OCI-LY7 (cell line): Measurements from ENCODE around the gene CYP46A1. TPM values are rescaled to one million over a fixed set of nuclear protein-coding genes. Genes with fewer than 3 reads are reported as not detected.

Experiments
- BruUV-seq: library from RNA; stranded (reverse); fragments of 400-500 nt; replicated peaks from 2 replicates; lab custom pipeline; 2021; lab: Mats Ljungman, UMichigan
- CTCF ChIA-PET: fragments of 300-600 bp; sonication (Branson Sonifier 250); formaldehyde crosslinking; loops from one replicate; lab custom pipeline; 2022; ENCODE audit warnings: antibody characterized with exemption; ENCODE audit not compliant: unreplicated experiment; lab: Charles Lee
- POLR2A ChIA-PET: fragments of 300-600 bp; sonication (Branson Sonifier 250); formaldehyde crosslinking; loops from one replicate; lab custom pipeline; 2022; ENCODE audit warnings: antibody characterized with exemption; lab: Charles Lee
- DNase-seq: peaks from one replicate; pipeline ENCODE4 v3.0.0-alpha.2; 2015; ENCODE audit warnings: low spot score
- H2AFZ ChIP-seq: fragments of 200-600 bp; sonication (generic), shearing (Covaris generic); 2 replicates; pipeline ENCODE4 v1.6.1; 2014; ENCODE audit warnings: mild to moderate bottlenecking, antibody characterized with exemption, low read length, moderate library complexity
- H3K27ac ChIP-seq: fragments of 200-600 bp; sonication (generic); 2 replicates; pipeline ENCODE4 v1.5.1; 2014; ENCODE audit warnings: mixed run types, low read depth, mild to moderate bottlenecking, moderate library complexity, low read length, inconsistent platforms; ENCODE audit not compliant: poor library complexity, severe bottlenecking
- H3K36me3 ChIP-seq: fragments of 200-600 bp; sonication (generic); 2 replicates; pipeline ENCODE4 v1.6.1; 2014; ENCODE audit warnings: mild to moderate bottlenecking, antibody characterized with exemption, low read length, moderate library complexity, mixed read lengths; ENCODE audit not compliant: insufficient read depth
- H3K4me1 ChIP-seq: fragments of 200-600 bp; sonication (generic); 2 replicates; pipeline ENCODE4 v1.5.1; 2014; ENCODE audit warnings: mild to moderate bottlenecking, low read length; ENCODE audit not compliant: insufficient read depth, poor library complexity, severe bottlenecking
- H3K4me2 ChIP-seq: fragments of 200-600 bp; sonication (generic); 2 replicates; pipeline ENCODE4 v1.6.1; 2014; ENCODE audit warnings: mild to moderate bottlenecking, low read length
- H3K4me3 ChIP-seq: fragments of 200-600 bp; sonication (generic); 2 replicates; pipeline ENCODE4 v1.5.1; 2014; ENCODE audit warnings: mild to moderate bottlenecking, low read depth, low read length; ENCODE audit not compliant: poor library complexity, severe bottlenecking
- H3K79me2 ChIP-seq: fragments of 200-600 bp; sonication (generic); 2 replicates; pipeline ENCODE4 v1.6.1; 2016; ENCODE audit warnings: low read depth, mild to moderate bottlenecking, low read length, moderate library complexity, mixed read lengths; ENCODE audit not compliant: insufficient read depth
- H3K9me2 ChIP-seq: fragments of 200-600 bp; sonication (generic); 2 replicates; pipeline ENCODE4 v1.6.1; 2016; ENCODE audit warnings: mild to moderate bottlenecking, low read length, mixed read lengths; ENCODE audit not compliant: insufficient read depth
- H3K9me3 ChIP-seq: fragments of 200-600 bp; sonication (generic); 2 replicates; pipeline ENCODE4 v1.6.1; 2014; ENCODE audit warnings: mild to moderate bottlenecking, mixed run types, low read length, mixed read lengths
- H4K20me1 ChIP-seq: fragments of 200-600 bp; sonication (generic); 2 replicates; pipeline ENCODE4 v1.6.1; 2014; ENCODE audit warnings: mild to moderate bottlenecking, antibody characterized with exemption, low read length, moderate library complexity, mixed read lengths; ENCODE audit not compliant: insufficient read depth
- CTCF ChIP-seq: fragments of 200-600 bp; sonication (generic); conservative IDR thresholded peaks from 2 replicates; pipeline ENCODE4 v1.5.1; 2014; ENCODE audit warnings: mild to moderate bottlenecking, antibody characterized with exemption, low read length, moderate library complexity, mixed read lengths
- EZH2phosphoT487 ChIP-seq: fragments of 200-600 bp; sonication (generic); IDR thresholded peaks from 2 replicates; pipeline ENCODE4 v1.6.1; 2018; ENCODE audit warnings: low read depth, borderline replicate concordance, mild to moderate bottlenecking, mixed run types, antibody characterized with exemption, low read length, moderate library complexity, mixed read lengths
- intact Hi-C: fragments of 100-400 bp; cut with micrococcal nuclease; formaldehyde crosslinking; loops from one replicate; pipeline ENCODE4 v1.10.0; 2022; ENCODE audit not compliant: unreplicated experiment
- total RNA-seq, 2 experiments: library from RNA; depleted of rRNA in 1 of 2; stranded (reverse); fragments of >200 nt in 1 of 2; shearing (Covaris generic) in 1 of 2; gene quantifications; 2 replicates each; pipeline ENCODE4 v1.2.3, GENCODE V29; 2014 to 2022

Gene CYP46A1
- total RNA-seq, 2 experiments from 2014 or later: 4.1 to 10.8 TPM

DNA sequence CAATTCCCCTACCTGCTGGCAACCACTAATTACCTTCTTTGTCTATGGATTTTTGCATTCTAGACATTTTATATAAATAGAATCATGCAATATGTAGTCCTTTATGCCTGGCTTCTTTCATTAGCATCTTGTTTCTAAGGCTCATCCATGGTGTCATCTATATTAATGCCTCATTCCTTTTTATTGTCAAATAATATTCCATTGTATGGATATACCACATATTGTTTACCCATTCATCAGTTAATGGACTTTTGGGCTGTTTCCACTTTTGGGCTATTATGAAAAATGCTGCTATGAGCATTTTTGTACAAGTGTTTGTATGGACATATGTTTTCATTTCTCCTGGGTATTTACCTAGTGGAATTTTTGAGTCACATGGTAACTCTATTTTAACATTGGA, 18.0 kb downstream of the CYP46A1 start:
- ChIA-PET CTCF (no interaction called here), POLR2A (no interaction called here)
- Histone ChIP-seq H4K20me1 (no peaks in the 10 kb centered on the region), H2AFZ (no peak overlapping the region), H3K79me2 (no peaks in the 10 kb centered on the region), H3K9me2 (no peaks in the 10 kb centered on the region), H3K4me1 (no peaks in the 10 kb centered on the region), H3K36me3 (no peaks in the 10 kb centered on the region), H3K4me3 (no peak overlapping the region), H3K4me2 (no peak overlapping the region), H3K9me3 (peaks cover 27% of the 10 kb centered on the region), H3K27ac (no peak overlapping the region)
- no peak for DNase-seq
- BruUV-seq: no TSS peak
- TF ChIP-seq CTCF (no peak), EZH2phosphoT487 (no peak)
- intact Hi-C loops: no loop called here

- CTCF ChIA-PET: no interaction called here
- no TSS peak for BruUV-seq
- H3K4me1 ChIP-seq: no peaks in the 10 kb centered on the region
Observed at GRCh38 chr14:99703381-99703780, 19.3 kb downstream of the CYP46A1 start.

GRCh38 chr14:99704037-99704436, 19.9 kb downstream of the CYP46A1 start:
- Histone ChIP-seq H3K79me2 (no peaks in the 10 kb centered on the region), H3K9me2 (no peaks in the 10 kb centered on the region), H3K9me3 (peaks cover 27% of the 10 kb centered on the region), H3K4me3 (no peak overlapping the region), H2AFZ (no peak overlapping the region), H3K36me3 (no peaks in the 10 kb centered on the region), H3K27ac (no peak overlapping the region), H3K4me2 (no peak overlapping the region), H4K20me1 (no peaks in the 10 kb centered on the region), H3K4me1 (no peaks in the 10 kb centered on the region)
- DNase-seq: no peak
- TF ChIP-seq CTCF (no peak), EZH2phosphoT487 (no peak)
- intact Hi-C loops: no loop called here
- ChIA-PET CTCF (no interaction called here), POLR2A (no interaction called here)
- BruUV-seq: no TSS peak

More at GRCh38 chr14:99703381-99703780, 19.3 kb downstream of the CYP46A1 start:
- Histone ChIP-seq H3K9me2 (no peaks in the 10 kb centered on the region), H3K27ac (no peak overlapping the region), H4K20me1 (no peaks in the 10 kb centered on the region), H2AFZ (no peak overlapping the region), H3K36me3 (no peaks in the 10 kb centered on the region), H3K9me3 (peaks cover 27% of the 10 kb centered on the region), H3K79me2 (no peaks in the 10 kb centered on the region), H3K4me2 (no peak overlapping the region), H3K4me3 (no peak overlapping the region)
- intact Hi-C loops: no loop called here
- POLR2A ChIA-PET: no interaction called here
- TF ChIP-seq CTCF: no peak
- no peak for TF ChIP-seq EZH2phosphoT487
- DNase-seq: no peak
